Memory B cell (primary cell): ENCODE measurements around the gene CXCL14.
A peak's percentile ranks its signal among the peaks of the same experiment; 100 is the strongest.
"Not testable (repeated sequence)": the region's sequence is repeated elsewhere in the genome, so short reads cannot be mapped to it uniquely, and the experiment has no call there.

Source experiments
- ATAC-seq: fragments of 150-1000 bp; cut with Tn5 transposase; 2 replicates; pipeline ENCODE4 v1.10.0; 2021; ENCODE audit warnings: low read depth, mild to moderate bottlenecking, moderate library complexity
- DNase-seq, 2 donors: peaks; one replicate each; pipeline ENCODE4 v3.0.0; 2022; ENCODE audit warnings: low spot score in 2 of 2
- H3K27ac Mint-ChIP-seq: one replicate; pipeline ENCODE4 v1.8.0; 2022; ENCODE audit warnings: mild to moderate bottlenecking, moderate library complexity, mixed read lengths
- H3K27me3 Mint-ChIP-seq: one replicate; pipeline ENCODE4 v1.8.0; 2022; ENCODE audit warnings: mixed read lengths
- H3K36me3 Mint-ChIP-seq: one replicate; pipeline ENCODE4 v1.8.0; 2022; ENCODE audit warnings: mild to moderate bottlenecking, mixed read lengths
- H3K4me1 Mint-ChIP-seq: one replicate; pipeline ENCODE4 v1.8.0; 2022; ENCODE audit warnings: mixed read lengths
- H3K4me3 Mint-ChIP-seq: one replicate; pipeline ENCODE4 v1.8.0; 2022; ENCODE audit warnings: mild to moderate bottlenecking, moderate library complexity, mixed read lengths
- H3K9me3 Mint-ChIP-seq: one replicate; pipeline ENCODE4 v1.8.0; 2022; ENCODE audit warnings: mixed read lengths

The CXCL14 gene

GRCh38 chr5:135535820-135536801 is 42.7 kb downstream of the CXCL14 start, which contains the start of gene NEUROG1:
TSS of gene NEUROG1 (minus strand) at chr5:135535964. CDS start at chr5:135535690, 274 bp downstream.
- H3K36me3 Mint-ChIP-seq = no peaks in the 10 kb centered on the region
- peak within 1 kb of the TSS; percentile 8 for H3K4me3 Mint-ChIP-seq
- ATAC-seq (no peak), DNase-seq (no peak)
- no peaks in the 10 kb centered on the region for H3K9me3 Mint-ChIP-seq
- no peak within 1 kb of the TSS for H3K27ac Mint-ChIP-seq
- H3K27me3 Mint-ChIP-seq = peaks cover 41% of the 10 kb centered on the region
- H3K4me1 Mint-ChIP-seq = peaks cover 4% of the 10 kb centered on the region

GRCh38 chr5:135535420-135535819 is 43.4 kb downstream of the CXCL14 start:
- no peaks in the 10 kb centered on the region for H3K36me3 Mint-ChIP-seq
- DNase-seq (no peak), ATAC-seq (no peak)
- H3K4me1 Mint-ChIP-seq = peaks cover 4% of the 10 kb centered on the region
- no peak overlapping the region for H3K27ac Mint-ChIP-seq
- no peaks in the 10 kb centered on the region for H3K9me3 Mint-ChIP-seq
- H3K4me3 Mint-ChIP-seq = no peak overlapping the region
- peaks cover 44% of the 10 kb centered on the region for H3K27me3 Mint-ChIP-seq

- Mint-ChIP-seq H3K4me1 (peaks cover 4% of the 10 kb centered on the region), H3K36me3 (peaks cover 2% of the 10 kb centered on the region), H3K27ac (no peak overlapping the region), H3K27me3 (peaks cover 46% of the 10 kb centered on the region), H3K9me3 (peaks cover 3% of the 10 kb centered on the region), H3K4me3 (peak overlapping the region; percentile 8)
- no peak for DNase-seq
- no peak for ATAC-seq
These were observed 44.0 kb downstream of the CXCL14 start for GRCh38 chr5:135534609-135535419.

GRCh38 chr5:135533794-135534193 is 45.0 kb downstream of the CXCL14 start:
- no peak for DNase-seq
- H3K4me1 Mint-ChIP-seq = peaks cover 4% of the 10 kb centered on the region
- no peak overlapping the region for H3K4me3 Mint-ChIP-seq
- no peak overlapping the region for H3K27ac Mint-ChIP-seq
- peaks cover 2% of the 10 kb centered on the region for H3K36me3 Mint-ChIP-seq
- peaks cover 3% of the 10 kb centered on the region for H3K9me3 Mint-ChIP-seq
- H3K27me3 Mint-ChIP-seq = peaks cover 41% of the 10 kb centered on the region
- ATAC-seq = no peak

GRCh38 chr5:135533334-135533733 is 45.5 kb downstream of the CXCL14 start:
- H3K27me3 Mint-ChIP-seq = peaks cover 41% of the 10 kb centered on the region
- no peak for DNase-seq
- H3K4me3 Mint-ChIP-seq = no peak overlapping the region
- H3K4me1 Mint-ChIP-seq = peaks cover 4% of the 10 kb centered on the region
- peaks cover 3% of the 10 kb centered on the region for H3K9me3 Mint-ChIP-seq
- peaks cover 2% of the 10 kb centered on the region for H3K36me3 Mint-ChIP-seq
- no peak overlapping the region for H3K27ac Mint-ChIP-seq
- ATAC-seq = no peak

GRCh38 chr5:135529576-135529975 is 49.2 kb downstream of the CXCL14 start:
- H3K27ac Mint-ChIP-seq, H3K4me3 Mint-ChIP-seq, H3K36me3 Mint-ChIP-seq, DNase-seq, ATAC-seq, H3K4me1 Mint-ChIP-seq, H3K9me3 Mint-ChIP-seq: not testable (repeated sequence)
- peaks cover 31% of the 10 kb centered on the region for H3K27me3 Mint-ChIP-seq

- H3K27ac Mint-ChIP-seq = no peak overlapping the region
- peaks cover 22% of the 10 kb centered on the region for H3K27me3 Mint-ChIP-seq
- DNase-seq = no peak
- H3K36me3 Mint-ChIP-seq = peaks cover 6% of the 10 kb centered on the region
- H3K9me3 Mint-ChIP-seq = peaks cover 12% of the 10 kb centered on the region
- no peaks in the 10 kb centered on the region for H3K4me1 Mint-ChIP-seq
- no peak for ATAC-seq
- H3K4me3 Mint-ChIP-seq = no peak overlapping the region
These were observed 51.9 kb downstream of the CXCL14 start for GRCh38 chr5:135526924-135527323.

- Mint-ChIP-seq H3K27ac (no peak overlapping the region), H3K4me1 (no peaks in the 10 kb centered on the region), H3K27me3 (peaks cover 29% of the 10 kb centered on the region), H3K4me3 (no peak overlapping the region), H3K36me3 (peaks cover 7% of the 10 kb centered on the region), H3K9me3 (peaks cover 14% of the 10 kb centered on the region)
- no peak for ATAC-seq
- DNase-seq = no peak
These were observed 56.8 kb downstream of the CXCL14 start for GRCh38 chr5:135521964-135522363.
